GM10266 (cell line): ENCODE data around the gene ELF5.

ENCODE experiments used
- DNase-seq: peaks from one replicate; pipeline ENCODE4 v3.0.0; 2012; ENCODE audit errors: extremely low spot score
- CTCF ChIP-seq: IDR thresholded peaks from 2 replicates; pipeline ENCODE4 v1.5.1; 2012; ENCODE audit warnings: mild to moderate bottlenecking, low read depth; ENCODE audit not compliant: control insufficient read depth, insufficient read depth; ENCODE audit errors: missing control alignments

The ELF5 gene

GRCh38 chr11:34505874-34506273 is 7.7 kb downstream of the ELF5 start:
- DNase-seq, result no peak
- no peak for TF ChIP-seq CTCF

DNA sequence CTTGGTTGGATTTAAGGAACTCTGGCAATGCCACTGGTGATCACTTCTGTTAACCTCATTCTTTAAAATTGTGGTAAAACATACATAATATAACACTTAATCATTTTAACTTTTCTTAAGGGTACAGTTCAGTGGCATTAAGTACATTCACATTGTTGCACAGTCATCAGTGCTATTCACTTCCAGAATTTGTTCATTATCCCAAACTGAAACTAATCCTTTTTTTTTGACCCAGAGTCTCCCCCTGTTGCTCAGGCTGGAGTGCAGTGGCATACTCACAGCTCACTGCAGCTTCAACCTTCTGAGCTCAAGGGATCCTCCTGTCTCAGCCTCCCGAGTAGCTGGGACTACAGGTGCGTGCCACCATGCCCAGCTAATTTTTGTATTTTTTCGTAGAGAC is 10.6 kb downstream of the ELF5 start:
- TF ChIP-seq CTCF, result no peak
- DNase-seq, result no peak

DNA sequence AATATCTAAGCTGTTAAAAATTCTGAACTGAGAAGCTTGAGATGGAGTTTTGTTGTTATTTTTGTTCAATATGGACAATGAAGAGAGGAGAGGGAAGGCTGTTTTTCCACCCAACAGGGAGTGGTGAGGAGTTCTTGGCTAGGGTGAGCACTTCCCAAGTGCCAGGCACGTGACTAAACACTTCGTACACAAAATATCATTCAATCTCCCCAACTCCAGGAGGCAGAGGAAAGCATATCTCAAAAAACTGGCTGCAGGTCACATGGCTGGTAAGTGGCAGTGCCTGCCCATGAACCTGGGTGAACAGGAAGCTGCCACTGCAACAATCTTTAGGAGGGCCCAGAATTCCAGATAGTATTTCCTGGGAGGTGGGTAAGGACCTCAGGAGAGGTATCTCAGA is 11.6 kb downstream of the ELF5 start:
- DNase-seq, result no peak
- no peak for TF ChIP-seq CTCF

GRCh38 chr11:34501500-34501899 is 12.1 kb downstream of the ELF5 start:
- DNase-seq, result no peak
- TF ChIP-seq CTCF, result no peak

DNA sequence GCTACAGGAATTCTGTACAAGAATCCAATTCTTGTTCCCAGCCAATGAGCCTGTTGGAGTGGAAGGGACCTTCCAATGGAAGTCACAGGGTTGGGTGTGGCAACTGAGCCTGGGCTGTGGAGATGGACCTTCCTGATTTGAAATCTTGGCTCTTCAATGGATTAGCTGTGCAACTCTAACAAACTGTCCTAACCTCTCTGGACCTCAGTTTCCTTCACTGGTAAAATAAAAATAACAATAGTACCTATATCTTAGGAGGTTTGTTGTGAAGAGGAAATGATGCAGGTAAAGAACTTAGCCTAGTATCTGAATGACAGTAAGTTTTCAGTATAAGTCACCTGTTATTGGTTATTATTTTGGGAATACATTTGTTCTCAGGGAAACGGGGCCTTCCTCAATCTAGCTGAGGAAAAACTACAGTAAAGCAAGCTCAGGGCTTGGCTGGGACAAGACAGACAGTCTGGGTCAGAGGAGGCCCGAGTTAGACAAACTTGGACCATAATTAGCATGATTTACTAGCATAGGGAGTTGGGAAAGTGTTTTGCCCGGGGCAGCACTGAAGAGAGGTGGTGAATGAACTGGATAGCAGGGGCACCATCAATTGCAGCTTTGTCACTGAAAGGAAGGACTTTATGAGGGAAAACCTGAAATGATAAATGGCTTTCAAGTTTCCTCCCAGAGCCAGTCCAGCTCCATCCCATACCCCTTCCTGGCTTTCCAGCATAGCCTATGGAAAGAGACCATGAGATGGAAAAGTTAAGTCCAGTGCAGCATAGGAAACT is 13.7 kb downstream of the ELF5 start:
- DNase-seq, result no peak
- no peak for TF ChIP-seq CTCF

- TF ChIP-seq CTCF, result no peak
- no peak for DNase-seq
Observed at GRCh38 chr11:34495724-34496377, 17.7 kb downstream of the ELF5 start.

DNA sequence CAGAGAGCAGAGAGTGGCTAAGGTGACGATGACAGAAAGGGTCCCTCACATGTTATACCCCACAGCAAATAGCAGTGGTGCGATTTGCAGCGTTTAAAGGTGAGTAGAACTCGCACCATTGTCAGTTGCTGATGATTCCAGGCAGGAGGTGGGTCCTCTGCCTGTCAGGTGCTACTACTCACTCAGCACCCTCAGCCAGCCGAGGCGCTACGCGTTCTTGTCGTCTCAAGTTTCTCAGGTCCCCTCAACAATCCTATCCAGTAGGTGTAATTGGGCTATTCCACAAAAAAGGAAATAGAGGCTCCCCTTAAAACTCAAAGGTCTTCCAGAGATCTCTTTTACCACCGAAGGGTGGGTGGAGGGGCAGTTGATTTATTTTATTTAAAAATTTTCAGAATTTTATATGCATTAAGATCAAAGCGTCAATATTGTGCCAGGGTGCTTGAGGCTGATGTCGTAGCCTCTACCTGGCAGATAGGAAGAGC is 18.3 kb downstream of the ELF5 start:
- TF ChIP-seq CTCF, result no peak

More for the DNA sequence above, 18.3 kb downstream of the ELF5 start:
- no peak for DNase-seq
